HG03280 (cell line): ENCODE data around the gene CSF1.

Experiments used
- ATAC-seq: cut with Tn5 transposase; IDR thresholded peaks from one replicate; pipeline ENCODE4 v1.9.1; 2021; ENCODE audit warnings: mild to moderate bottlenecking, moderate library complexity; ENCODE audit not compliant: unreplicated experiment

CSF1 gene

GRCh38 chr1:109882288-109883245 is 28.1 kb upstream of the CSF1 start:
- no peak for ATAC-seq

GRCh38 chr1:109883248-109883955 is 27.2 kb upstream of the CSF1 start:
- ATAC-seq: no peak

GRCh38 chr1:109884242-109884891 is 26.3 kb upstream of the CSF1 start:
- ATAC-seq: no peak

GRCh38 chr1:109885589-109885988 is 25.1 kb upstream of the CSF1 start:
- no peak for ATAC-seq

GRCh38 chr1:109886827-109887226 is 23.8 kb upstream of the CSF1 start:
- ATAC-seq: no peak

GRCh38 chr1:109887271-109887670 is 23.4 kb upstream of the CSF1 start:
- ATAC-seq: no peak

- no peak for ATAC-seq
Observed at GRCh38 chr1:109887884-109888283, 22.8 kb upstream of the CSF1 start.

- no peak for ATAC-seq
Observed at GRCh38 chr1:109889094-109889493, 21.6 kb upstream of the CSF1 start.

GRCh38 chr1:109890115-109890953 is 20.3 kb upstream of the CSF1 start:
- ATAC-seq: no peak

GRCh38 chr1:109891930-109892329 is 18.7 kb upstream of the CSF1 start:
- ATAC-seq: no peak

- no peak for ATAC-seq
Observed at GRCh38 chr1:109892561-109893368, 17.9 kb upstream of the CSF1 start.

- ATAC-seq: no peak
Observed at GRCh38 chr1:109893532-109894171, 17.0 kb upstream of the CSF1 start.

- no peak for ATAC-seq
Observed at GRCh38 chr1:109894823-109895719, 15.6 kb upstream of the CSF1 start.

GRCh38 chr1:109895720-109896504 is 14.7 kb upstream of the CSF1 start:
- ATAC-seq: no peak

- no peak for ATAC-seq
Observed at GRCh38 chr1:109896681-109897080, 14.0 kb upstream of the CSF1 start.

- ATAC-seq: no peak
Observed at GRCh38 chr1:109897259-109897955, 13.2 kb upstream of the CSF1 start.

GRCh38 chr1:109898842-109899241 is 11.8 kb upstream of the CSF1 start:
- no peak for ATAC-seq
